Activated B cell treated with CpG ODN at 0.5 μM for 24 hours (primary cell): ENCODE data around the gene FNDC5. TPM values are rescaled to one million over a fixed set of nuclear protein-coding genes. Genes with fewer than 3 reads are reported as not detected.

Source experiments
- ATAC-seq: fragments of 200-7000 bp; cut with Tn5 transposase; one replicate; pipeline ENCODE4 v1.10.0; 2021; ENCODE audit warnings: low read depth, mild to moderate bottlenecking, moderate library complexity
- CTCF ChIA-PET: fragments of 350-600 bp; sonication (Branson Sonifier 250); formaldehyde crosslinking; loops from one replicate; lab custom pipeline; 2021; ENCODE audit warnings: antibody characterized with exemption; lab: Charles Lee
- POLR2A ChIA-PET: fragments of 350-600 bp; sonication (Branson Sonifier 250); formaldehyde crosslinking; loops from one replicate; lab custom pipeline; 2021; ENCODE audit warnings: antibody characterized with exemption; lab: Charles Lee
- DNase-seq: peaks from one replicate; pipeline ENCODE4 v3.0.0; 2022
- H3K27ac Mint-ChIP-seq: one replicate; pipeline ENCODE4 v1.8.0; 2020; ENCODE audit warnings: mixed read lengths
- H3K27me3 Mint-ChIP-seq: one replicate; pipeline ENCODE4 v1.8.0; 2021; ENCODE audit warnings: mixed read lengths
- H3K36me3 Mint-ChIP-seq: one replicate; pipeline ENCODE4 v1.8.0; 2021; ENCODE audit warnings: low read depth, mixed read lengths
- H3K4me1 Mint-ChIP-seq: one replicate; pipeline ENCODE4 v1.8.0; 2021; ENCODE audit warnings: mixed read lengths
- H3K4me3 Mint-ChIP-seq: one replicate; pipeline ENCODE4 v1.8.0; 2020; ENCODE audit warnings: mild to moderate bottlenecking, mixed read lengths
- H3K9me3 Mint-ChIP-seq: one replicate; pipeline ENCODE4 v1.8.0; 2020; ENCODE audit warnings: mixed read lengths
- intact Hi-C: fragments of 100-400 bp; cut with micrococcal nuclease; formaldehyde crosslinking; loops from one replicate; pipeline ENCODE4 v1.15.1; 2024
- total RNA-seq: library from RNA; stranded (reverse); gene quantifications from 2 replicates; pipeline ENCODE4 v1.2.3, GENCODE V29; 2022
- TF ChIP-seq, protein P1 (sequence below): fragments of 200-600 bp; IDR thresholded peaks from one replicate; pipeline ENCODE4 v1.8.0; 2022; ENCODE audit warnings: antibody characterized with exemption, mild to moderate bottlenecking

Gene FNDC5
- total RNA-seq, 1 donor from 2014 or later, result 0.55 TPM

DNA sequence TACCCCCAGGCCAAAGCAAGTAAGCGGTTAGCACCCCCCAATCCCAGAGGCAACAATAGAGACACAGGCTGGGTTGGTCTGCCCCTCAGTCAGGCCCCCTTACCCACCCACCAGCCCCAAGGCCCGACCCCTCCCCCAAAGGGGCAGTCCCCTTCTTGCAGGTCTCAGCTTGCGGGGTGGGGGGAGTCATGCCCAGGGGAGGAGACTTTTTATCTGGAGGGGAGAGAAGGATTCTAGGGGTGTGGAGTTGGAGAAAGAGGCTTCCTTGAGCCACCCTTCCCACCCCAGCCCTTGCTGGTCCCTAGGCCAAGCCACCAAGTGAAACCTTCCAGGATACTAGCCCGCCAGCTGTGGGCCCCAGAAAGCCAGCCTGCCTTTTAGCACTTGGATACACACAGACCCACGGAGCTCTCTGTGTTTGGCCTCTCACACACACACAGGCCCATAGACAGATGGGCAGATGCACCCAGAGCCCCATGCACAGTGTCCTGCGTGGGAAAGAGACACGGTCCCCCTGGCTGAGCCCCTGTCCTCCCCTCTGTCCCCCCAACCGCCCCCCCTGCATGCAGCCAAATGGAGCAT lies 23.4 kb upstream of the FNDC5 start:
- peaks cover 48% of the 10 kb centered on the region for H3K27me3 Mint-ChIP-seq

DNA sequence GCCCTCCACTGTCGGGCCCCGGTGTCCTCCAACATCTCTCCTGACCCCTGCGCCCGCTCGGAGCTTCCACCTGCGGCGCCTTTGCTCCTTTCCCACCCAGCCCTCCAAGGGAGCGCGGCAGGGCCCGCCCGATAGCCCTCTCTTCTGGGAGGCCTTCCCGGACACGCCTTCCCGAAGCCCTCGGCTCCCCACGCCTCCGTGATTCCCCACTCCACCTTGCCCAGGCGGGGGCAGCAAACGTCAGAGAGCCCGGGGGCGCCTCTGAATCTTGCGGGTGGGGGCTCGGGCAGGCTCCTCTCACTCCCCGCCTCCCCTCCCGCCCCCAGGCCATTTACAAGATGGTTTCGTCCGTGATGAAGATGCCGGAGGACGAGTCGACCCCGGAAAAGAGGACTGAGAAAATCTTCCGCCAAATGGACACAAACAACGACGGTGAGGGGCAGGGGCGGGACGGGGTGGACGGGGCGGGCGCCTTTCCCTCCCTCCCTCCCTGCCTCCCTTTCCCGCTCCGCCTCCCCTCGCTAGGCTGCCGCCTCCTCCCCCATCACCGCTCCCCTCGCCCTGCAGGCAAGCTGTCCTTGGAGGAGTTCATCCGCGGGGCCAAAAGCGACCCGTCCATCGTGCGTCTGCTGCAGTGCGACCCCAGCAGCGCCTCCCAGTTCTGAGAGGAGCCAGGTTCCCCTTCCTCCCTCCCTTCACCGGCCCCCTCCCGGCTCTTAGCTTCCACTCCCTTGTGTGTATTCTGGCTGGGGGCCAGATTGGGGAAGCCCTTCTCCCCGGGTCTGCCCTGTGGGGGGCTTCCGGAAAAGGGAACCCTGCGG lies 22.7 kb upstream of the FNDC5 start:
- no peaks in the 10 kb centered on the region for H3K36me3 Mint-ChIP-seq
- DNase-seq, result no peak
- ATAC-seq, result peak; percentile 23
- TF ChIP-seq, protein P1, sequence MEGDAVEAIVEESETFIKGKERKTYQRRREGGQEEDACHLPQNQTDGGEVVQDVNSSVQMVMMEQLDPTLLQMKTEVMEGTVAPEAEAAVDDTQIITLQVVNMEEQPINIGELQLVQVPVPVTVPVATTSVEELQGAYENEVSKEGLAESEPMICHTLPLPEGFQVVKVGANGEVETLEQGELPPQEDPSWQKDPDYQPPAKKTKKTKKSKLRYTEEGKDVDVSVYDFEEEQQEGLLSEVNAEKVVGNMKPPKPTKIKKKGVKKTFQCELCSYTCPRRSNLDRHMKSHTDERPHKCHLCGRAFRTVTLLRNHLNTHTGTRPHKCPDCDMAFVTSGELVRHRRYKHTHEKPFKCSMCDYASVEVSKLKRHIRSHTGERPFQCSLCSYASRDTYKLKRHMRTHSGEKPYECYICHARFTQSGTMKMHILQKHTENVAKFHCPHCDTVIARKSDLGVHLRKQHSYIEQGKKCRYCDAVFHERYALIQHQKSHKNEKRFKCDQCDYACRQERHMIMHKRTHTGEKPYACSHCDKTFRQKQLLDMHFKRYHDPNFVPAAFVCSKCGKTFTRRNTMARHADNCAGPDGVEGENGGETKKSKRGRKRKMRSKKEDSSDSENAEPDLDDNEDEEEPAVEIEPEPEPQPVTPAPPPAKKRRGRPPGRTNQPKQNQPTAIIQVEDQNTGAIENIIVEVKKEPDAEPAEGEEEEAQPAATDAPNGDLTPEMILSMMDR, result no peak
- peaks cover 48% of the 10 kb centered on the region for H3K27me3 Mint-ChIP-seq
- ChIA-PET POLR2A (interaction anchor here (0.9 kb wide), 1 partner anchor 233 kb away, joined by 3 read pairs; no protein-coding TSS in a partner anchor), CTCF (interaction anchor here (0.9 to 1.5 kb wide), 3 partner anchors 21 to 182 kb away, joined by 3 to 6 read pairs (median 3); no protein-coding TSS in a partner anchor)
- H3K4me1 Mint-ChIP-seq, result peaks cover 17% of the 10 kb centered on the region
- no peak overlapping the region for H3K27ac Mint-ChIP-seq
- no peaks in the 10 kb centered on the region for H3K9me3 Mint-ChIP-seq
- intact Hi-C loops, result no loop called here
- H3K4me3 Mint-ChIP-seq, result peak overlapping the region; percentile 70

More for the DNA sequence above, 23.4 kb upstream of the FNDC5 start:
- POLR2A ChIA-PET, result no interaction called here
- Mint-ChIP-seq H3K9me3 (no peaks in the 10 kb centered on the region), H3K36me3 (no peaks in the 10 kb centered on the region), H3K4me1 (peaks cover 17% of the 10 kb centered on the region), H3K4me3 (peak overlapping the region; percentile 70), H3K27ac (no peak overlapping the region)
- intact Hi-C loops, result no loop called here
- CTCF ChIA-PET, result interaction anchor here (1.5 kb wide), 1 partner anchor 182 kb away, joined by 3 read pairs; no protein-coding TSS in a partner anchor
- no peak for DNase-seq
- no peak for ATAC-seq
- TF ChIP-seq, protein P1, result no peak

DNA sequence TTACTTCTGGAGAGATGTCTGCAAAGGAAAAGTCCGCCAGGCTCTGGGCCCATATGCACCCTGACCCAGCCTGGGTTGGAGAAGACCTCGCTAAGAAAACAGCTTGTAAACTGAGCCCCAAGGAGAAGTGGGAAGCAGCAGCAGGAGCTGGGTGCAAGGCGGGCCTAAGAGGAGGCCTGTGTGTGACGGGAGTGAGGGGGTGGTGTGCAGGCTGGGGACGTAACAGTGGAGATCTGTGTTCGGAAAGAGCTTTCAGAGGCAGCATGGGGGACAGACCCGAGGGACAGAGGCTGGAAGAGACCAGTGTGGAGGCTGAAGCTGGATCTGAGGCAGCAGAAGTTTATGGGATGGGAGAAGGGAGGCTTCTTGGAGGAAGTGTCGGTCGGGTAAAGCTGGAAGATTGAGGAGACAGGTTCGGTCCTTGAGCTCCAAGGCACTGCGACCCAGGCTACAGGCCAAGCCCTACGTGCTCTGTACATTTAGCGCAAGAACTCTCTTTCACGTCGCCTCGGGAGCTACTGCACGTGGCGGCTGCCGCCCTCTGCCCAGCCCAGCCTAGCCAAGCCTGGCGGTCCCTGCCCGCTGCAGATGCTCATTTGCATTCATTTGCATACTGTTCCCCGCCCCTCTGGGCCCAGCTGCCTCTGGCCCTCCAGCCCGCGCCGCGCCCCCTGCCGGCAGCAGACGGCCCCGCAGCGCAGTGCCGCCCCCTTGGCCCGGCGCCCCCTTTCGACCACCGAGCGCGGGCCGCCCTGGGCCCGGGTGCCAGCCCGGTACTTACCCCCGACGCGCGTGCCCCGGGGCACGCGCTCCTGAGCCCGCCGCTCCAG lies 21.9 kb upstream of the FNDC5 start:
- POLR2A ChIA-PET, result interaction anchor here (0.5 to 0.9 kb wide), 2 partner anchors 52 to 234 kb away, joined by 3 read pairs; no protein-coding TSS in a partner anchor
- intact Hi-C loops, result no loop called here
- Mint-ChIP-seq H3K27me3 (peaks cover 56% of the 10 kb centered on the region), H3K9me3 (no peaks in the 10 kb centered on the region), H3K4me1 (peaks cover 17% of the 10 kb centered on the region), H3K27ac (no peak overlapping the region), H3K4me3 (peak overlapping the region; percentile 69), H3K36me3 (no peaks in the 10 kb centered on the region)
- DNase-seq, result peak; percentile 46
- peak; percentile 78 for ATAC-seq
- CTCF ChIA-PET, result interaction anchor here (0.9 to 1.5 kb wide), 4 partner anchors 20 to 373 kb away, joined by 3 to 6 read pairs (median 4); no protein-coding TSS in a partner anchor
- TF ChIP-seq, protein P1, result no peak

DNA sequence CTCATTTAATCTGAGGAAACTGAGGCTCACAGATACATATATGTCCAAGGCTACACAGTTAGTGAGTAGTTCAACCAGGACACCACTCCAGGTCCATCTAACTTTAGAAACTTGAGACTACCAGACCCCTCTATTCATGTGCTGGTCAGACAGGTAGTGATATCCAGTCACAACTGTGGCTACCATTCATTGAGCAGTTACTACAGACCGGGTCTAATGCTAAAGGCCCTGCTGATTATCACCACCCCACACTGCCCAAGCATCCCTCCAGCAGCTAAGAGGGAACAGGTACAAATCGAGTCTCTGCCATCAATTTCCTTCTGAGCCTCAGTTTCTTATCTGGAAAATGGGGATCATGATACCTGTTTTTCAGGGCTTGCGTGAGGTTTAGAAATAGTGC lies 20.9 kb upstream of the FNDC5 start:
- POLR2A ChIA-PET, result no interaction called here
- no peak overlapping the region for H3K27ac Mint-ChIP-seq

More for the DNA sequence above, 20.9 kb upstream of the FNDC5 start:
- Mint-ChIP-seq H3K4me3 (no peak overlapping the region), H3K36me3 (no peaks in the 10 kb centered on the region), H3K4me1 (peaks cover 20% of the 10 kb centered on the region), H3K9me3 (no peaks in the 10 kb centered on the region), H3K27me3 (peaks cover 65% of the 10 kb centered on the region)
- TF ChIP-seq, protein P1, result no peak
- ATAC-seq (no peak), DNase-seq (no peak)
- intact Hi-C loops, result no loop called here
- CTCF ChIA-PET, result interaction anchor here (1.1 to 1.5 kb wide), 3 partner anchors 19 to 372 kb away, joined by 3 to 6 read pairs (median 4); no protein-coding TSS in a partner anchor
